HG03571 (cell line): ENCODE results near the gene SOD2.
"Not testable (repeated sequence)": the region's sequence is repeated elsewhere in the genome, so short reads cannot be mapped to it uniquely, and the experiment has no call there.

Source experiments
- ATAC-seq: cut with Tn5 transposase; IDR thresholded peaks from one replicate; pipeline ENCODE4 v1.9.1; 2021; ENCODE audit not compliant: unreplicated experiment

The SOD2 gene

GRCh38 chr6:159684013-159684304 is 9.1 kb downstream of the SOD2 start:
- ATAC-seq, result no peak

DNA sequence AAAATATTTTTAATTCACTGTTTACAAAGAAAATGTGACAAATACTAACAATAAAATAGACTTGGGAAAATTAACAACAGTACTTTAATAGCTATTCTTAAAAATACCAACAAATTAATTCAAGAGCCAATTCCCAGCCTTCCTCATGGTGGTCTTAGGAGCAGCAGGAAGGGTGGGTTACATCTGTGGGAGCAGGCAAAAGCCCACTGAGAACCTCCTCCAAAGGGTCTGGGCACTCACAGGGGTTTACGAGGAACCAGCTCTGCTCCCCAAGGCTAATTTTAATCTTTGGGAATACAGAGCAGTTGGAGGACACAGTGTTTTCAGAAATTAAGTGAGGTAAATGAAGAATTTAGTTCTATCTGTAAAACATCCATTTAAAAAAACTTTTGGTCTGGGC is 10.2 kb downstream of the SOD2 start:
- no peak for ATAC-seq

DNA sequence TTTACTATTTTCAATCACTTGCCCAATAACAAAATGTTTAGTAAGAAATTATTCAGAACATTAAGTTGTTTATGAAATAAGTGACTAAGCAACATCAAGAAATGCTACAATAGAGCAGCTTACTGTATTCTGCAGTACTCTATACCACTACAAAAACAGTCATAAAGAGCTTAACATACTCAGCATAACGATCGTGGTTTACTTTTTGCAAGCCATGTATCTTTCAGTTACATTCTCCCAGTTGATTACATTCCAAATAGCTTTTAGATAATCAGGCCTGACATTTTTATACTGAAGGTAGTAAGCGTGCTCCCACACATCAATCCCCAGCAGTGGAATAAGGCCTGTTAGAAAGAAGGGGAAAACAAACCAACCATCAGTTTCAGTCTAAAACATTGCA is 10.7 kb downstream of the SOD2 start:
- no peak for ATAC-seq

DNA sequence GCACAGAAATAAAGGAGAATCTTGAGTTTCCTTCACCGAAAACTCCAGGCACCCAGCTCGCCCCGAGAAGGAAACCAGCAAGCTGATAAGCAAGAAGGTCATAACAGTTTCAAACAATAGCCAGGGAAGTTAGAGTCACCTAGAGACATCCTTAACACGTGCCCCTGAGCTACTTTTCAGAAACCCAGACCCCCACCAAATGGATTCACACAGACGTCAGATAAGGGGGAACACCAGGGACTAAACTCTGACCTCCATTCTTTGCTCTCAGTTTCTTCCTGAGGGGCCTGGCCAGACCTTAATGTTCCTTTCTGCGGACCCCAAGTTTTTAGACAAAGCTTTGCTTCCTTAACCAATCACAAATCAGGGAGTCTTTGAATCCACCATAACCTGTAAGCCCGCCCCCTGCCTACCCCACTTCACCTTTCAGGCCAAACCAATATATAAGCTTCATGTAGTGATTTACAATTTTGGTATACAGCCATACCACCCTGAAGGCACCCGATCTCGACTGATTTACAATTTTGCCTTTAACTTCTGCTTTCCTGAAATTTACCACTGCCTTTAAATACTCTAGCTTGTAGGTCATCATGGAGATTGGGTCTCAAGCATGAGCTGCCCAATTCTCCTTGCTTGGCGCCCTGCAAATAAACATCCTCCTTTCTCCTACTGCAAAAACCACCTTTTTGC is 11.7 kb downstream of the SOD2 start:
- ATAC-seq, result no peak

GRCh38 chr6:159680104-159680503 is 12.9 kb downstream of the SOD2 start:
- ATAC-seq, result no peak

DNA sequence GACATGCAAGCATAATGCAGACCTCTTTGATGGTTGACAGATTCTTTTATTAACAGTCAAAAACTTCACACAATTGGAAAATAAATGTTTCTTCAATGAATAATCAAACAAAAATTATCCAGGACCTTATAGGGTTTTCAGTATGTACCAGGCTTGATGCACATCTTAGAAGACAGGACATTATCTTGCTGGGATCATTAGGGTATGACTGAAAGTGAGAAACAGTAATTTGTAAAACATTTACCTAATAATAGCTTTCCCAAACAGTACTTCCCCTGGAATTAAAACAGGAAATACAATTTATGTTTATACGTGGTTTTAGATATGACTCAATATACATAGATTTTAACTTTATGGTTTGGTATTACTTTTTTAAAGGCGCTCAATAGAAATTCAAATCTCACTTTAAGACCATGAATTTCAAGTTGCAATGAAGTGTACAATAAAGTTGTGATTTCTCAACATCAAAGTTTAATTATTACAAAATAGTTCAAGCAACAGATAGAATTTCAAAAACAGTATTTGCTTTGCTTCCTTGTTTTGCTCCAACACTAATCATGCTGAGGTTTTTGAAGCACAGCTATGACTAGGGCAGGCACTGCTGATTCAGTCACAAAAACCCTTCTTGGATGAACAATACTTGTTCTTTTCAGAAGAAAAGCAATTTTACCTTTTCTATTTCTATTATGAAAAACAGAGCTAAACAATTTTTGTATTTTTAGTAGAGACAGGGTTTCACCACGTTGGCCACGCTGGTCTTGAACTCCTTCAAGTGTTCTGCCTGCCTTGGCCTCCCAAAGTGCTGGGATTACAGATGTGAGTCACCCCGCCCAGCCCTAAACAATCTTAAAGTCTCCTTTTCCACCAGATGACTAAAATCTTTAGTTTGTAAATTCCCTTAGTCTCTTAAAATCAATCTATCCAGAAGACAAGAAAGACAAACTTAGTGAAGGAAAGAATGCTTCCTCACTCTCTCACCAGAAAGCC is 13.7 kb downstream of the SOD2 start:
- peak; percentile 44 for ATAC-seq

- no peak for ATAC-seq
Observed at GRCh38 chr6:159678574-159678973, 14.5 kb downstream of the SOD2 start.

- ATAC-seq, result no peak
Observed at GRCh38 chr6:159677506-159678165, 15.4 kb downstream of the SOD2 start.

DNA sequence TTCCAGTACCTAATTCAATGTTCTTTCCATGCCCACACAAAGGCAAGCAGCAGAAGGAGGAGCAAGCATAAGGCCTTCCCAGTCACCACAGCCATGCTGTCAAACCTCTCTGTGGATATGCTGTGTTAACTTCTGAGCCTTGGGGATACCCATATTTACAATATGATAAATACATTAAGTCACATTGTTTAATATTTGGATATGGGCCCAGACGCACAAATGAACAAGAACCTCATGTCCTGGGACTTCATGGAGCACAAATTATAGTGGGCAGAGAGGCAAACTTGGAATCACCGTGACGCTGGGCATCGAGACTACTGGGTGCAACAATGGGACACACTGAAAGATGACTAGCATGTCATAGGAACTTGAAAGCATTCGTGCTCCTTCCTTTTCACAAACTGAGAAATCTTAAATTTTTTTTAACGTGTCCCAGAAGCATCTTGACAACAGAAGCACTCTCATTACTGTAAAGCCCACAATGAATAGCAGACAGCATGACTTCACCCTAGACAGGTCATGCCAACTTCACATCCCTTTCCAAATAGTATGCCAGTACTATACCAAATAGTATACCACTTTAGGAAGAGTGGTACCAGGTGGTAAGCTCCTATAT is 16.0 kb downstream of the SOD2 start:
- ATAC-seq, result no peak

GRCh38 chr6:159676236-159676635 is 16.8 kb downstream of the SOD2 start:
- not testable (repeated sequence) for ATAC-seq

GRCh38 chr6:159665868-159666635 is 27.0 kb downstream of the SOD2 start:
- no peak for ATAC-seq

- ATAC-seq, result not testable (repeated sequence)
Observed at GRCh38 chr6:159663368-159663889, 29.6 kb downstream of the SOD2 start.

- ATAC-seq, result not testable (repeated sequence)
Observed at GRCh38 chr6:159661977-159662376, 31.1 kb downstream of the SOD2 start.

DNA sequence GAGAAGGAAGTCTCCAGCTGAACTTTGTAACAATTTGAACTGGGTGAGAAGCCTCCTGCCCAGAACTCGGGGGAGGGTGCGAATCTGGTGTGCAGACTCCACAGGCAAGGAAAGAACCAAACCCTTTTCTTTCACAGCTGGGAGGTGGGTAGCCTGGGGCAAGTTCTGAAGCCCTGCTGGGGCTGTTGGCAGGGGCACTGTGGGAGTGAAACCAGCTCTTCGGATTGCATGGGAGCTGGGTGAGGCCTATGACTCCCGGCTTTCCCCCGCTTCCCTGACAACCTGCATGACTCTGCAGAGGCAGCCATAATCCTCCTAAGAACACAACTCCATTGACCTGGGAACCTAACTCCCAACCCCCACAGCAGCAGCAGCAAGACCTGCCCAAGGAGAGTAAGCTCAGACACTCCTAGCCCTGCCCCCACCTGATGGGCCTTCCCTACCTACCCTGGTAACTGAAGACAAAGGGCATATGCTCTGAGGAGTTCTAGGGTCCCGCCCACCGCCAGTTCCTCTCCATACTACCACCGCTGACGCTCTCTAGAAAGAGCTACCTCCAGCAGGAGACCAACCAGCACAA is 37.5 kb downstream of the SOD2 start:
- ATAC-seq, result no peak

- ATAC-seq, result no peak
Observed at GRCh38 chr6:159654483-159655098, 38.5 kb downstream of the SOD2 start.

DNA sequence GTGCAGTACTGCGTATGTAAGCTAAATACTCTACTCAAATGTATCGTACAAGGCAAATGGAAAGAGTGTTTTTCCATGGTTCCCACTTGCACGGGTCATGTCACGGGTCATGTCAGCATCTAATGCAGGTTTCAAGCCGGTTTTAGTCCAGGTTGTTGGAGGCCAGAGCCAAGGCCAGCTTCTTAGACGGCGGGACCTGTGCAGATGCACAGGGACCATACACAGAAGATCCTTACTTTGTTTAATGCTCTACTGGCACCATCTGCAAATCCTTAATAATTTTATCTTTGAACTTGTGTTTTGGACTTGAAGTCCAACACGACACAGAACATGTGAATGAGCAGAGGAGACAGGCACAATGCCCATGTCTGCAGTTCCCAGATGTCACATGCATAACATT is 42.7 kb downstream of the SOD2 start:
- no peak for ATAC-seq

GRCh38 chr6:159649441-159649840 is 43.6 kb downstream of the SOD2 start:
- ATAC-seq, result no peak

GRCh38 chr6:159646733-159647132 is 46.3 kb downstream of the SOD2 start:
- ATAC-seq, result peak; percentile 99

- no peak for ATAC-seq
Observed at GRCh38 chr6:159646116-159646515, 46.9 kb downstream of the SOD2 start.

GRCh38 chr6:159645640-159646039 is 47.4 kb downstream of the SOD2 start:
- no peak for ATAC-seq
